Prostate gland (tissue), 2 donors: ENCODE measurements around the gene NDP.

Experiments
- CTCF ChIP-seq, 4 experiments: fragments of 200-600 bp in 2 of 4; fragments of 450-650 bp in 2 of 4; sonication (generic) in 2 of 4; IDR thresholded peaks; 1 replicate in 3 of 4; 2 replicates in 1 of 4; pipeline ENCODE4 v1.5.1; 2016 to 2019; ENCODE audit warnings: antibody characterized with exemption in 4 of 4, mild to moderate bottlenecking in 2 of 4, moderate library complexity in 2 of 4
- POLR2A ChIP-seq: fragments of 450-650 bp; IDR thresholded peaks from one replicate; pipeline ENCODE4 v1.6.1; 2016; ENCODE audit warnings: antibody characterized with exemption, mild to moderate bottlenecking
- POLR2AphosphoS5 ChIP-seq: sonication (generic); formaldehyde crosslinking; IDR thresholded peaks from one replicate; pipeline ENCODE4 v1.6.1; 2017; ENCODE audit warnings: antibody characterized with exemption

- TF ChIP-seq CTCF (IDR thresholded peaks at IDR 0.05): no peak
- TF ChIP-seq POLR2AphosphoS5: no peak
- no peak for TF ChIP-seq POLR2A
Observed at GRCh38 chrX:44010626-44011025, 37.4 kb upstream of the NDP start.
